Activated T-helper 17 cell treated with anti-CD3 and anti-CD28 coated beads, Interleukin-2, amount 50 U/mL, for 72 hours (primary cell): ENCODE results near the gene GALNT15. TPM values are rescaled to one million over a fixed set of nuclear protein-coding genes. Genes with fewer than 3 reads are reported as not detected.

Experiments
- ATAC-seq: fragments of 150-1000 bp; cut with Tn5 transposase; replicated peaks from 2 replicates; pipeline ENCODE4 v1.10.0; 2021; ENCODE audit warnings: mild to moderate bottlenecking, moderate library complexity
- H3K27ac Mint-ChIP-seq: one replicate; pipeline ENCODE4 v1.8.0; 2022; ENCODE audit warnings: mixed read lengths
- H3K27me3 Mint-ChIP-seq: one replicate; pipeline ENCODE4 v1.8.0; 2022; ENCODE audit warnings: mixed read lengths
- H3K36me3 Mint-ChIP-seq: one replicate; pipeline ENCODE4 v1.8.0; 2022; ENCODE audit warnings: low read depth, mild to moderate bottlenecking, mixed read lengths
- H3K4me1 Mint-ChIP-seq: one replicate; pipeline ENCODE4 v1.8.0; 2022; ENCODE audit warnings: mixed read lengths
- H3K4me3 Mint-ChIP-seq: one replicate; pipeline ENCODE4 v1.8.0; 2022; ENCODE audit warnings: mild to moderate bottlenecking, mixed read lengths
- H3K9me3 Mint-ChIP-seq: one replicate; pipeline ENCODE4 v1.8.0; 2022; ENCODE audit warnings: mixed read lengths
- total RNA-seq, 2 donors: library from RNA; stranded (reverse); gene quantifications; one replicate each; pipeline ENCODE4 v1.2.3, GENCODE V29; 2022

The GALNT15 gene
- total RNA-seq, 2 donors from 2014 or later = 0.22 TPM; not detected in 1

DNA sequence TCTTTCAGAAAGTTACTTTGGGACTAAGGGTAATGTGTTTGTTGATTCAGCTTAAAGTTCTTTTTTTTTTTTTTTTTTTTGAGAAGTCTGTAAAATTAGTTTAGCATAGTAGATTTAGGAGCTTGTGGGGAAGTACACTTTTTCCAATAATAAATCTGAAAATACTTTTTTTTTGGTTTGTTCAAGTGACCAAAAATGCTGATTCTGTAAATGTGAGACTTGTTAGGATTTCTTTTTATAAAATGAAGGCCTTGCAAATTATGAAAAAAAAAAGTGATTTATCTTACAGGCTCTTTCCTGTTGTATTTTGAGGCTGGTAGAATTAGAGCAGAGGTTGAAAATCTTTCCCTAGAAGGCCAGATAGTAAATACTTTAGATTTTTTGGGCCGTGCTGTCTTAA lies 98.1 kb downstream of the GALNT15 start:
- H3K4me3 Mint-ChIP-seq = no peak overlapping the region
- H3K27me3 Mint-ChIP-seq = no peaks in the 10 kb centered on the region
- H3K4me1 Mint-ChIP-seq = peaks cover under 1% of the 10 kb centered on the region
- peaks cover 76% of the 10 kb centered on the region for H3K36me3 Mint-ChIP-seq
- ATAC-seq = no peak
- no peak overlapping the region for H3K27ac Mint-ChIP-seq
- H3K9me3 Mint-ChIP-seq = no peaks in the 10 kb centered on the region

DNA sequence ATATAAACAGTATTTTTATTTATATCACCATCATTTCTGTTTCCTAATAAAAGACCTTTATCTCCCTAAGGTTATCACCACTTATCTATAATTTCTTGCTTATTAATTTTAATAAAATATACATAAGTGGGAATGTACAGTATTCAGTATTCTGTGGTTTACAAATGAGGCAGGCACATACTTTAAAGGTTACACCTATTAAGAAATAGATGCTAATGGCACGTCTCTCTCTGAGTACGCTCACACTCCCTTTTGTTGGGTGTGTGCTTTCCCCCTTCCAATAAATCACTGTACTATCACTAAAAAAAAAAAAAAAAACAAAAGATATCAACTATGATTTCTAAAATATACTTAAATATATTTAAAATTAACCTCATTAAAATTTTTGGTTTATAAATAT lies 99.4 kb downstream of the GALNT15 start:
- ATAC-seq = no peak
- Mint-ChIP-seq H3K4me3 (no peak overlapping the region), H3K9me3 (no peaks in the 10 kb centered on the region), H3K27ac (no peak overlapping the region), H3K27me3 (no peaks in the 10 kb centered on the region), H3K36me3 (peaks cover 71% of the 10 kb centered on the region), H3K4me1 (no peaks in the 10 kb centered on the region)

DNA sequence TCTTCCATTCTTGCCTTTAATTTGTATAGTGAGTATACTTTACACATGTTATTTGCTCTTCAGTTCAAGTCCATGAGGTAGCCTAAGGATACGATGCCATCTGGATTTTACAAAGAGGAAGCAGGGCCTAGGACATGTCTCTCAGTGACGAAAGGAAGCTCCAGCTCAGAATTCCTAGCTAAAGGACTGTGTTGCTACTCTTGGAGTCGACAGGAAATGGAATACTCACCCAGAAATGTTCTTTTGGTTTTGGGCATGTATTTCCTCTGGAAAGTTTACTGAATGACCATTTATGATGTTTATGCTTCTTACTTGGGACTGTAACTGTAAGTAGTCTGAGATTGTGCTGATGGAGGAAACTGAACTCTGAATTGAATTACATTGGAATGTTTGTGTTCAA lies 103.0 kb downstream of the GALNT15 start:
- no peaks in the 10 kb centered on the region for H3K27me3 Mint-ChIP-seq
- no peak overlapping the region for H3K27ac Mint-ChIP-seq
- no peaks in the 10 kb centered on the region for H3K9me3 Mint-ChIP-seq
- peaks cover 40% of the 10 kb centered on the region for H3K36me3 Mint-ChIP-seq
- H3K4me1 Mint-ChIP-seq = peaks cover 4% of the 10 kb centered on the region
- no peak overlapping the region for H3K4me3 Mint-ChIP-seq
- ATAC-seq = no peak

DNA sequence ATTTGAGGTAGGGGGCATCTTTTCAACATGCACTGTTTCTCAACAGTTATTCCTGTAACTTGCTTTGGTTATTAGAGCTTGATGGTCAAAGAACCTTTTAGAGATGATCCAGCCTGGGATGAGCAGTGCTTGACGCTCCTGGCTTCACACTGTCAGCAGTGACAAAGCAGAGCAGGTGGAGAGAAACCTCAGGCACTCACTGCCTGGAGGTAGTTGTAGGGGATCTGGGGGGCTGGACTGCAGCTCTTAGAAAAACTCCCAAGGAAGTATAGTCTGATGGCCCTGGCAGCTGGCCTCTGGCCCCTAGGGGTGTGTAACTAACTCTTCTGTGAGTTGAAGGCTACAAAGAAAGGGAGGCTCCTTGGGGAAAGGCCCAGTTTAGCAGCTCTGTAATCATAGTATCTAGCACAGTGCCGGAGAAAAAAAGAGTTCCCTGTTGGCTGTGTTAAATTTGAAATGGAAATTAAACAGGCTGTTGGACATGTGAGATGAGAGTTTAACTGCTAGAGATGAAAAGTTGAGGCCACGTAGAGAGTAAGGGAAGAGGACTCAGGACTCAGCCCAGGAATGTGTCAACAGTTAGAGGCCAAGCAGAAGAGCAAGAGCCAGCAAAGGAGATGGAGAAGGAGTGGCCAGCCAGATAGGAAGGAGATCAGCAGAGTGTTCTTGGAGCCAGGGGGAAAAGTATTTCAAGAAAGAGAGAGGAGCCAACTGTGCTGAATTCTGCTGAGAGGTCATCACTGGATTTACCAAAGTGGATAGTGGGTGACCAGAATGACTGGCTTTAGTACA lies 104.7 kb downstream of the GALNT15 start:
- Mint-ChIP-seq H3K36me3 (peaks cover 34% of the 10 kb centered on the region), H3K4me3 (no peak overlapping the region), H3K4me1 (peaks cover 11% of the 10 kb centered on the region), H3K9me3 (no peaks in the 10 kb centered on the region), H3K27ac (no peak overlapping the region), H3K27me3 (no peaks in the 10 kb centered on the region)
- no peak for ATAC-seq

DNA sequence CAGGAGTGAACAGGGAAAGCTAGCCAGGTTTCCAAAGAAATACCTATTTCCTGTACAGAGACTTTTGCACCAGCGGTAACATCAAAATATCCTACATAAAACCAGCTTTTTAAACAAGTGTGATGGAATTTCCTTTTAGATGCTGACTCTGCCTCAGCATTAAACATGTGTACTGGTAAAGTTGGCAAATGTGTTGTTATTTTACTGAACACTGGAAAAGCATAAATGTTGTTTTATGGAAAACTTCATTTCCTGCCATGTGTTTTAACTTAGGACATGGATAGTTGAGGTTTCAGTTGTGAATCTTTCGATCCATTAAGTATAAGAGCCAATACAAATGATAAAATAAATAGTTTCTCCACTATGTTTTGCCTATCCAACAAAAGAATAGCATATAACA lies 106.2 kb downstream of the GALNT15 start:
- no peak overlapping the region for H3K27ac Mint-ChIP-seq

More for the DNA sequence above, 106.2 kb downstream of the GALNT15 start:
- H3K9me3 Mint-ChIP-seq = no peaks in the 10 kb centered on the region
- peaks cover 20% of the 10 kb centered on the region for H3K4me1 Mint-ChIP-seq
- no peak for ATAC-seq
- peaks cover 21% of the 10 kb centered on the region for H3K36me3 Mint-ChIP-seq
- no peaks in the 10 kb centered on the region for H3K27me3 Mint-ChIP-seq
- H3K4me3 Mint-ChIP-seq = no peak overlapping the region

Other genes with a start within 250 kb of the GALNT15 start
- gene DPH3, start 90.3 kb downstream of the GALNT15 start, total RNA-seq = 10 to 100 TPM; 10.0 to 22.5 TPM
- gene OXNAD1, start 90.5 kb downstream of the GALNT15 start, total RNA-seq = 10 to 100 TPM; 31.4 to 32.4 TPM